D721Med (cell line): ENCODE data around the gene TTLL11.

Source experiments
- DNase-seq: peaks from one replicate; pipeline ENCODE4 v3.0.0; 2011; ENCODE audit warnings: low spot score; ENCODE audit not compliant: insufficient read length
- FAIRE-seq: peaks from 2 replicates; lab custom pipeline; 2011; peaks lifted over from hg19 to GRCh38; lab: Jason Lieb, UNC
- TF ChIP-seq, protein P1 (sequence below): IDR thresholded peaks from 2 replicates; pipeline ENCODE4 v1.5.1; 2012; ENCODE audit warnings: mild to moderate bottlenecking, control low read depth; ENCODE audit not compliant: insufficient read depth; ENCODE audit errors: missing control alignments

The TTLL11 gene

GRCh38 chr9:122059214-122059954, 33.7 kb downstream of the TTLL11 start:
- FAIRE-seq (no peak), DNase-seq (no peak)
- TF ChIP-seq, protein P1, sequence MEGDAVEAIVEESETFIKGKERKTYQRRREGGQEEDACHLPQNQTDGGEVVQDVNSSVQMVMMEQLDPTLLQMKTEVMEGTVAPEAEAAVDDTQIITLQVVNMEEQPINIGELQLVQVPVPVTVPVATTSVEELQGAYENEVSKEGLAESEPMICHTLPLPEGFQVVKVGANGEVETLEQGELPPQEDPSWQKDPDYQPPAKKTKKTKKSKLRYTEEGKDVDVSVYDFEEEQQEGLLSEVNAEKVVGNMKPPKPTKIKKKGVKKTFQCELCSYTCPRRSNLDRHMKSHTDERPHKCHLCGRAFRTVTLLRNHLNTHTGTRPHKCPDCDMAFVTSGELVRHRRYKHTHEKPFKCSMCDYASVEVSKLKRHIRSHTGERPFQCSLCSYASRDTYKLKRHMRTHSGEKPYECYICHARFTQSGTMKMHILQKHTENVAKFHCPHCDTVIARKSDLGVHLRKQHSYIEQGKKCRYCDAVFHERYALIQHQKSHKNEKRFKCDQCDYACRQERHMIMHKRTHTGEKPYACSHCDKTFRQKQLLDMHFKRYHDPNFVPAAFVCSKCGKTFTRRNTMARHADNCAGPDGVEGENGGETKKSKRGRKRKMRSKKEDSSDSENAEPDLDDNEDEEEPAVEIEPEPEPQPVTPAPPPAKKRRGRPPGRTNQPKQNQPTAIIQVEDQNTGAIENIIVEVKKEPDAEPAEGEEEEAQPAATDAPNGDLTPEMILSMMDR: no peak

GRCh38 chr9:122058709-122059108, 34.4 kb downstream of the TTLL11 start:
- peak; percentile 86 for FAIRE-seq

GRCh38 chr9:122058051-122058450, 35.1 kb downstream of the TTLL11 start:
- no peak for FAIRE-seq
- DNase-seq: no peak
- TF ChIP-seq, protein P1: no peak

More at GRCh38 chr9:122058709-122059108, 34.4 kb downstream of the TTLL11 start:
- TF ChIP-seq, protein P1: no peak
- DNase-seq: peak; percentile 36

GRCh38 chr9:122057211-122057610, 35.9 kb downstream of the TTLL11 start:
- TF ChIP-seq, protein P1: no peak
- DNase-seq (no peak), FAIRE-seq (no peak)

- TF ChIP-seq, protein P1: no peak
- FAIRE-seq (no peak), DNase-seq (no peak)
These were observed 36.6 kb downstream of the TTLL11 start for GRCh38 chr9:122056484-122056883.

GRCh38 chr9:122055701-122056100, 37.4 kb downstream of the TTLL11 start:
- no peak for FAIRE-seq

More at GRCh38 chr9:122055701-122056100, 37.4 kb downstream of the TTLL11 start:
- no peak for DNase-seq
- TF ChIP-seq, protein P1: no peak
